HG02610 (cell line): ENCODE data around the gene QKI.
A peak's percentile ranks its signal among the peaks of the same experiment; 100 is the strongest.

Source experiments
- ATAC-seq: cut with Tn5 transposase; IDR thresholded peaks from one replicate; pipeline ENCODE4 v1.9.1; 2021; ENCODE audit warnings: mild to moderate bottlenecking, moderate library complexity; ENCODE audit not compliant: unreplicated experiment

The QKI gene

GRCh38 chr6:163390770-163391169 is 23.7 kb upstream of the QKI start:
- no peak for ATAC-seq

GRCh38 chr6:163391985-163392384 is 22.5 kb upstream of the QKI start:
- ATAC-seq = no peak

GRCh38 chr6:163392533-163392932 is 22.0 kb upstream of the QKI start:
- ATAC-seq = no peak

DNA sequence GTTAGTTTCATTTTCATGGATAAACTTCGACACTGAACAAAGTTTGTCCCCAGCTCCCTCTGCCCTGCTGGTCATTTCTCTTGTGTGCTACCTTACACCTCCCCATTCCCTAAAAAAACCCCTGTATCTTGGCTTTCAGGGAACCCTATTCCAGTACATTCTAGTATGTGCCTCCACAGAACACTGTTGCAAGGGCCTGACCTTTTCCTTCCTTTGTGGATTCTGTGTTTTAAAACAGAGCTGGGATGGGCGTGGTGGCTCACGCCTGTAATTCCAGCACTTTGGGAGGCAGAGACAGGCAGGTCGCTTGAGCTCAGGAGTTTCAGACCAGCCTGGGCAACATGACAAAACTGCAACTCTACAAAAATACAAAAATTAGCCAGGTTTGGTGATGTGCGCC is 20.6 kb upstream of the QKI start:
- ATAC-seq = no peak

DNA sequence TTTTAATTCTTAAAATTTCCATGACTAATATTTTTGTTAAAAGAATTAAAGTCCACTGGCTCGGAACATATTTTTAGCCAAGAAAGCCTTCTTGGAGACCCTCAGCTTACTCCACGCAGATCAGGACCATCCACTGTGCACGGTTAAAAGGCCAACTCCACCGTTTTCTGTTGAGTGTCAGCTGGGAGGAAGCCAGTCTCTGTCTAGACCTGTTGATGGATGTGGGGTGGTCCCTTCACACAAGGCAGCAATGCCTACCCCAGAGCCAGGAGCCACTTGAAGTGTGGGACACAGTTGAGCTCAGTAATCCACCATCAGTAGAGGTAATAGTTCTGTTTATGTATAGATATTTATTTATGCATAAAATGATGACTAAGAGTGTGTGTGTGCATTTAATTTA is 19.9 kb upstream of the QKI start:
- ATAC-seq = no peak

- no peak for ATAC-seq
Measured at GRCh38 chr6:163395122-163395830, 19.2 kb upstream of the QKI start.

GRCh38 chr6:163395831-163396185 is 18.7 kb upstream of the QKI start:
- no peak for ATAC-seq

DNA sequence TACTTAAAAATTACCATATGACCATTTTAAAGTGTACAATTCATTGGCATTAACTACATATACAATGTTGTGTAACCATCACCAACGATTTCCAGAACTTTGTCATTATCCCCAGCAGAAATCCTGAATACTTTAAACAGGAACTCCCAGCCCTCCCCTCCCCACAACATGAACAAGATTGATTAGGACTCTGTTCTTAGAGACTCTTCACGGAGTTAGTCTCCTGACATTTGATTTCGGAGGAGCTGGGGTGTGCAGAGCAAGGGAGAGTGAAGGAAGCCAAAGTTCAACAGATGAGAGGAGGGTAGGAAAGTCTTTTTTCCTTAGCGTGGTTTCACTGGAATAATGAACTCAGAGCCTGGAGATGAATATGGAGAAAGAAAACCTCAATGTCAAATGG is 17.2 kb upstream of the QKI start:
- no peak for ATAC-seq

DNA sequence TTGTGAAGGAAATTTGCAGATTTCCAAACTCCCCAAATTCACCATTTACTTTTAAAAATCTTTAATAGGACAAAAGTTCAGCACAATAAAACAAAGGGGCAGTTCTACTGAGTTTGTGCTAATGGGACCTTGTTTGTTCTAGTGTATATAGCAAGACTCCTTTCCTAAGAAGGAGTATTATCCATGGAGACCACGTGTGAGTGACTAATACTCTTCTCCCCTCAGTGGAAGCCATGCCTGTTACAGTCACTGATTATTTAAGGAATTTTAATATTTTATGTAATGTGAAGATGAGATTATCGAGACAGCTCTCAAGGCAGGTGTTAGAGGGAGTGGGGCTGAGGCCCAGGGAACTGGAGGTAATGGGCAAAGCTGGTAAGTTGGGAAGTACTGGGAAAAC is 16.4 kb upstream of the QKI start:
- ATAC-seq = no peak

DNA sequence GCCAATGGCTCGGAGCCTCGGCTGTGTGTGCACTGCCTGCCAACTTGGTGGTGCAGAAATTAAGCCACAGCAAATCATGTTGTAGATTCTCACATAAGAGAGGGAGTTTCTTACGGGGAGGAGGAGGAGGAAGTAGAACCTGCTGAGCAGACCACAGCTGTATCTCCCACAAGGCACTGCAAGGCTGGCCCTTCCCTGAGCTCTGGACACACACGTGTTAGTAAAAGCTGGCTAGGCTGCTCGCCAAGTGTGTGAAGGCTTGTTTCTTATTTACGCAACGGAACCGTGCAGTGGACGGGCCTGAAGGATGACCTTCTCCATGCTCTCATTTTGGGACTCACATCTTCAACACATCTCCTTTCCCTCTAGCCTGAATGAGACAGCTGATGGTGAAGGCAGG is 15.7 kb upstream of the QKI start:
- ATAC-seq = peak; percentile 59

DNA sequence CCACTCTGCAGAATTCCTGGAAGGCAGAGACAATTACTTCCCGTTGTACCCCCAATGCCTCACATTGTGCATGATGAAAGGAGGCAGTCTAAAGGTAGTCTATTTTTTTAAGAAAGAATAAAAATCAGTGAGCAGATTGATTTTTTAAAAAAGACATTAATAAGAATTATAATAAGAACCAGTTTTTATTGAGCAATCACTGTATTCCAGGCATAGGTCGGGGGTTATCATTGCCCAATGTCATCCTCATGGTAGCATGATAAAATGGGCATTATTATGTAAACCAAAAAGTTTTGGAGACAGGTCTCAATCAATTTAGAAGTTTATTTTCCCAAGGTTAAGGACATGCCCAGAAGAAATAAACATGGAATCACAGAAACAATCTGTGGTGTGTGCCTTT is 14.0 kb upstream of the QKI start:
- ATAC-seq = no peak

DNA sequence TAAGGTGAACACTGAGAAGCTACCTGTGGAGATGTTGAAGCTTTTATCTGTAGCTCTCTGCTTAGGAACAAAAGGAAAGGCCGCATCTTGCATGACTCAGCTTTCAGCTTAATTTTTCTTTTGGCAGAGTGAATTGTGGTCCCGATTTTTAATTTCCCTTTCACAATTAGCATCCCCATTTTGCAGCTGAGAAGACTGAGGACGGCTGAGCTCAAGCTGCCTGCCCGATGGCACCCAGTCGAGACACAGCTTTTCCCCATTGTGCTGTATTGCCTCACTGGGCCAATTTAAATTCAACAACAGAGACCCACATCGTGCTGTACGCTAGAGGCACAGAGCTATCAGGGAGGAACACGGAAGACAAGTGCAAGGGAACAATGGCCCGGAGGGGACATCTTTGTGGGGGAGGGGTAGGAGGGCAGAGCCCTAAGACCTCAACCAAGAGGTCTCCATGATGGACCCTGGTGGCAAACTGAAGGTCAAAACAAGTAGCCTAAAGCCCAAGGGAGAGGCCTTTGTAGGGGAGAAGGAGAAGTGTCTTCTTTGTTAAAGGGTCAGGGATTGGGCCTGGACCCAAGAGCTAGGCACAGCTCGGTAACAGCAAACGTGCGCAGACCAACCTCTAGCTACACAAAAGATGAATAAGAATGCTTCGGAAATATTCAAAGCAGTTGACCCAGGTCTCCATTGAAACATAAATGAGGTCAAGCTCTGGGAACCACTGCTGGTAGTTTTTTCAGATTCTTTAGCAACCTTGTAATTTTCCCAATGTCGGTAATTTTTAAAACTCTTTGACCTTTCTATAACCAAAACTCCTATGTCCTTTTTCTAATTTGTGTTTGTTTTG is 13.3 kb upstream of the QKI start:
- no peak for ATAC-seq

DNA sequence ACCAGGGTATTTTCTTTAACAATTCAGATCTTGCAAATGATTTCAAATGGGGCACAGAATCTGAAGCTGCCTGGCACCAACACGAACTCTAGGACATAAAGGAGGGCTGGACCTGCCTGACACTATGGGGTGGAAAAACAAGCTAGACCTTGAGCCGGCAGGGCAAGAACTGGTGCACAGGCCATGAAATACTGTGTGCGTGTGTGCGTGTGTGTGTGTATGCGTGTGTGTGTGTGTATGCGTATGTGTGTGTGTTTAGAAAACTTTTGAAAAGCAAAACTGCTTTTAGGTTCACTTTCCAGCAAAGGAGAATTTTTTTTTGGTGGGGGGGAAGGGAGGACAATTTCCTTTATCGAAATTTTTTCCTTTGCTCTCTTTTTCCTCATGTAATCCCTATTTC is 11.9 kb upstream of the QKI start:
- ATAC-seq = no peak

GRCh38 chr6:163404825-163405265 is 9.7 kb upstream of the QKI start:
- ATAC-seq = no peak

- peak; percentile 81 for ATAC-seq
Measured at GRCh38 chr6:163405412-163406309, 8.9 kb upstream of the QKI start.

DNA sequence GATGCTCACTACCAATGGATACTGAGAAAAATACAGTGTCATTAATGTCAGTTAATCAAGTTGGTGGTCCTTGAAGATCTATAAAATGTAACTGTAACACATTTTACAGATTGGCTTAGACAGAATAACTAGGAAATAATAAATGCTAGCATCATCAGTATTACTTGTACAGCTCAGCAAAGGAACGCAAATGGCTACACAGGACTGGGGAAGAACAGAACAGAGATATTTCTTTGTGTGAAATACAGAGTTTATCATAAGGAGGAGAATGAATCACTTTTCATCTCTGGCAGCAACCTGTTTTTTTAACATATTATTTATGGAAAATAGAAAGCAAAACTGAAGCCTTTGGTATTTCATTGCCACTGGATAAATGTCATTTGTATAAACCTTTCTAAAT is 8.2 kb upstream of the QKI start:
- ATAC-seq = peak; percentile 11

GRCh38 chr6:163406830-163407229 is 7.7 kb upstream of the QKI start:
- ATAC-seq = no peak

GRCh38 chr6:163408352-163408991 is 6.0 kb upstream of the QKI start:
- no peak for ATAC-seq

- no peak for ATAC-seq
Measured at GRCh38 chr6:163409712-163410111, 4.8 kb upstream of the QKI start.

- ATAC-seq = no peak
Measured at GRCh38 chr6:163412341-163412740, 2.2 kb upstream of the QKI start.

GRCh38 chr6:163412801-163413344 is 1.6 kb upstream of the QKI start:
- ATAC-seq = no peak
